Parathyroid adenoma (tissue), 2 donors: ENCODE data around the gene CCSER2.
A peak's percentile ranks its signal among the peaks of the same experiment; 100 is the strongest.
"Not testable (repeated sequence)": the region's sequence is repeated elsewhere in the genome, so short reads cannot be mapped to it uniquely, and the experiment has no call there.

Experiments used
- H2AFZ ChIP-seq: fragments of 300-600 bp; sonication (generic); one replicate; pipeline ENCODE4 v1.7.0; 2017; ENCODE audit warnings: antibody characterized with exemption, mild to moderate bottlenecking
- H3K27ac ChIP-seq: fragments of 300-600 bp; sonication (generic); one replicate; pipeline ENCODE4 v1.7.0; 2017
- H3K27me3 ChIP-seq: fragments of 300-600 bp; sonication (generic); one replicate; pipeline ENCODE4 v1.7.0; 2017; ENCODE audit warnings: low read length; ENCODE audit not compliant: control insufficient read depth, insufficient read depth
- H3K36me3 ChIP-seq: fragments of 300-600 bp; sonication (generic); one replicate; pipeline ENCODE4 v1.7.0; 2017; ENCODE audit warnings: low read length; ENCODE audit not compliant: control insufficient read depth, insufficient read depth
- H3K4me1 ChIP-seq: fragments of 300-600 bp; sonication (generic); one replicate; pipeline ENCODE4 v1.7.0; 2017; ENCODE audit warnings: control low read depth
- H3K4me2 ChIP-seq: fragments of 300-600 bp; sonication (generic); one replicate; pipeline ENCODE4 v1.7.0; 2017; ENCODE audit warnings: low read length
- H3K4me3 ChIP-seq: fragments of 300-600 bp; sonication (generic); one replicate; pipeline ENCODE4 v1.7.0; 2017; ENCODE audit warnings: low read depth, low read length
- H3K79me2 ChIP-seq: fragments of 300-600 bp; sonication (generic); one replicate; pipeline ENCODE4 v1.7.0; 2017; ENCODE audit warnings: control low read depth
- H3K9ac ChIP-seq: fragments of 300-600 bp; sonication (generic); one replicate; pipeline ENCODE4 v1.7.0; 2017; ENCODE audit warnings: mild to moderate bottlenecking
- H3K9me3 ChIP-seq: fragments of 300-600 bp; sonication (generic); one replicate; pipeline ENCODE4 v1.7.0; 2017; ENCODE audit warnings: low read length; ENCODE audit not compliant: control insufficient read depth
- TF ChIP-seq, protein P1 (sequence below): fragments of 300-600 bp; sonication (generic); IDR thresholded peaks from one replicate; pipeline ENCODE4 v1.7.0; 2017; ENCODE audit warnings: antibody characterized with exemption, mild to moderate bottlenecking
- donor health status: primary hyperparathyroidism.

Gene CCSER2, protein sequence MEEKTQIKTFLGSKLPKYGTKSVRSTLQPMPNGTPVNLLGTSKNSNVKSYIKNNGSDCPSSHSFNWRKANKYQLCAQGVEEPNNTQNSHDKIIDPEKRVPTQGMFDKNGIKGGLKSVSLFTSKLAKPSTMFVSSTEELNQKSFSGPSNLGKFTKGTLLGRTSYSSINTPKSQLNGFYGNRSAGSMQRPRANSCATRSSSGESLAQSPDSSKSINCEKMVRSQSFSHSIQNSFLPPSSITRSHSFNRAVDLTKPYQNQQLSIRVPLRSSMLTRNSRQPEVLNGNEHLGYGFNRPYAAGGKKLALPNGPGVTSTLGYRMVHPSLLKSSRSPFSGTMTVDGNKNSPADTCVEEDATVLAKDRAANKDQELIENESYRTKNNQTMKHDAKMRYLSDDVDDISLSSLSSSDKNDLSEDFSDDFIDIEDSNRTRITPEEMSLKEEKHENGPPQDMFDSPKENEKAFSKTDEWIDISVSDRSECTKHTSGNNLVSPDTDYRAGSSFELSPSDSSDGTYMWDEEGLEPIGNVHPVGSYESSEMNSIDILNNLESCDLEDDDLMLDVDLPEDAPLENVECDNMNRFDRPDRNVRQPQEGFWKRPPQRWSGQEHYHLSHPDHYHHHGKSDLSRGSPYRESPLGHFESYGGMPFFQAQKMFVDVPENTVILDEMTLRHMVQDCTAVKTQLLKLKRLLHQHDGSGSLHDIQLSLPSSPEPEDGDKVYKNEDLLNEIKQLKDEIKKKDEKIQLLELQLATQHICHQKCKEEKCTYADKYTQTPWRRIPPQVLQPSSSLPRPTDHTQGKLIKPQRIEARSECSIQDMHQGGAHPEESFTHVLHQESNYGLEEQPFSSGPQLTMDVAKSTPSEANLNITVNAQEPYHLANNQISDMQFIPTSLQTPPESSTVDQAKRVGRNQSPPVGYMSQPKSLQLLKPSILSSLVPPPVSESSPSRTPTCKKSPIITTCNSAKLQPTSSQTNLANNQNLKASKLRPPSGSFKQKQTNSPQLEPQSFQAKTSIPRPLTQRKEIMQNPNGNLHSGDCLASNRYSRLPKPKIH

DNA sequence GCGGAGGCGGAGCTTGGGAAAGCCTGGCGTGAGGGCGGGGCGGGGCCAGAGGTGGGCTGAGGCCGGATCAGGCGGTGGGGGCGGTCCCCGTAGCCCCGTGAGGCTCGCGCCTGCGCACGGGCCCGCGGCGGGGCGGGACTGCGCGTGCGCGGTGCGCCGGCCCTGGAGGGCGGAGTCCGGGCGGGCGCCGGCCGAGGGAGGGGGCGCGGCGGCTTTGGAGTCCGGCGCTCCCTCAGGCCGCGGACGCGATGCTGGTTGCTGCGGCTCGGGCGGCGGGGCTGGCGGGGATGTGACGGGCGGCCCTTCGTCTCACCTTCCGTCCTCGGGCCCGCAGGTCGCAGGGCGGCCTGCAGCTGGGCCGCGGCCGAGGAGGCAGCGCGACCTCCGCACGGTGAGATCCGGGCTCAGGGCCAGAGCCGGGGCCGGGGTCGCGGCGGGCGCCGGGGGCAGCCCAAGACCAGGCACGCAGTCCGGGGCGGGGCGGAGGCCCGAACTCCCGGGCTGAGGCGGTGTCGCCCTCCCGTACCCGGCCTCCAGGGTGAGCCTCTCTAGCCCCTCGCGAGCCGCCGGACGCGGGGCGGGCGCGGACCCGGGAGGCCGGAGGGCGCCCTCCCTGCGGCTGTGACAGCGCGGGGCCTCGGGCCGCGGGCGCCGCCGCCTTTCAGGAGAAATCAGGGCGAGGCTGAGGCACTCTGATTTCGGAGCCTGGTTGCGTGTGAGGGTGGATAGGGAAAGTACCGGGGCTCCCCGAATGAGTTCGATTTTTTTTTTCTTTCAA lies at the start of gene CCSER2:
Gene CCSER2 (plus strand): TSS at position 172 of the 778 bp plus-strand sequence. CDS start 42,464 bp downstream, outside the sequence.
- Histone ChIP-seq H2AFZ (peak within 1 kb of the TSS; percentile 87), H3K4me1 (peaks cover 31% of the 10 kb centered on the region), H3K27ac (peak within 1 kb of the TSS; percentile 89), H3K79me2 (peaks cover 36% of the 10 kb centered on the region), H3K27me3 (no peaks in the 10 kb centered on the region), H3K4me3 (peak within 1 kb of the TSS; percentile 72), H3K9ac (no peak within 1 kb of the TSS), H3K36me3 (no peaks in the 10 kb centered on the region), H3K9me3 (no peaks in the 10 kb centered on the region), H3K4me2 (peak within 1 kb of the TSS; percentile 50)
- TF ChIP-seq, protein P1, sequence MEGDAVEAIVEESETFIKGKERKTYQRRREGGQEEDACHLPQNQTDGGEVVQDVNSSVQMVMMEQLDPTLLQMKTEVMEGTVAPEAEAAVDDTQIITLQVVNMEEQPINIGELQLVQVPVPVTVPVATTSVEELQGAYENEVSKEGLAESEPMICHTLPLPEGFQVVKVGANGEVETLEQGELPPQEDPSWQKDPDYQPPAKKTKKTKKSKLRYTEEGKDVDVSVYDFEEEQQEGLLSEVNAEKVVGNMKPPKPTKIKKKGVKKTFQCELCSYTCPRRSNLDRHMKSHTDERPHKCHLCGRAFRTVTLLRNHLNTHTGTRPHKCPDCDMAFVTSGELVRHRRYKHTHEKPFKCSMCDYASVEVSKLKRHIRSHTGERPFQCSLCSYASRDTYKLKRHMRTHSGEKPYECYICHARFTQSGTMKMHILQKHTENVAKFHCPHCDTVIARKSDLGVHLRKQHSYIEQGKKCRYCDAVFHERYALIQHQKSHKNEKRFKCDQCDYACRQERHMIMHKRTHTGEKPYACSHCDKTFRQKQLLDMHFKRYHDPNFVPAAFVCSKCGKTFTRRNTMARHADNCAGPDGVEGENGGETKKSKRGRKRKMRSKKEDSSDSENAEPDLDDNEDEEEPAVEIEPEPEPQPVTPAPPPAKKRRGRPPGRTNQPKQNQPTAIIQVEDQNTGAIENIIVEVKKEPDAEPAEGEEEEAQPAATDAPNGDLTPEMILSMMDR: peak; percentile 9

DNA sequence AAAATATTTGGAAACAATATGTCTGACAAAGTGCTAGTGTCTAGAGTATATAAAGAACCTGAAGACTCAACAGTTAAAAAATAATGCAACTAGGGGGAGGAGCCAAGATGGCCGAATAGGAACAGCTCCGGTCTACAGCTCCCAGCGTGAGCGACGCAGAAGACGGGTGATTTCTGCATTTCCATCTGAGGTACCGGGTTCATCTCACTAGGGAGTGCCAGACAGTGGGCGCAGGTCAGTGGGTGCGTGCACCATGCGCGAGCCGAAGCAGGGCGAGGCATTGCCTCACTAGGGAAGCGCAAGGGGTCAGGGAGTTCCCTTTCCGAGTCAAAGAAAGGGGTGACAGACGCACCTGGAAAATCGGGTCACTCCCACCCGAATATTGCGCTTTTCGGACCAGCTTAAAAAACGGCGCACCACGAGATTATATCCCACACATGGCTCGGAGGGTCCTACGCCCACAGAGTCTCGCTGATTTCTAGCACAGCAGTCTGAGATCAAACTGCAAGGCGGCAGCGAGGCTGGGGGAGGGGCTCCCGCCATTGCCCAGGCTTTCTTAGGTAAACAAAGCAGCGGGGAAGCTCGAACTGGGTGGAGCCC lies 48.4 kb upstream of the CCSER2 start:
- not testable (repeated sequence) for H2AFZ ChIP-seq, H3K9me3 ChIP-seq, H3K4me2 ChIP-seq, H3K36me3 ChIP-seq, H3K4me1 ChIP-seq, H3K79me2 ChIP-seq, H3K27me3 ChIP-seq, H3K4me3 ChIP-seq, H3K27ac ChIP-seq, H3K9ac ChIP-seq

DNA sequence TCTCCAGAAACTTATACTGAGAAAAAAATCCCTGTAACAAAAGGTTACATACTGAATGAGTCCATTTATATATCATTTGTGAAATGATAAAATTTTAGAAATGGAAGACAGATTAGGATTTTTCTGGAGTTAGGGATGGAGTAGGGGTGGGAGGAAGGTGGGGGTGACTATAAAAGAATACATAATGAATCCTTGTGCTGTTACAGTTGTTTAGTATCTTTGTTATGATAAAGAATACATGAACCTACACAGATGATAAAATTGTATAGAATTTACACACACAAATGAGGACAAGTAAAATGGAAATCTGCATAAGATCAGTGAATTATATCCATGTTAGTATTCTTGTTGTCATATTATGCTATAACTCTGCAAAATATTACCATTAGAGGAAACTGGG lies 41.7 kb upstream of the CCSER2 start:
- Histone ChIP-seq H3K36me3 (no peaks in the 10 kb centered on the region), H3K4me1 (peaks cover 10% of the 10 kb centered on the region), H3K27ac (no peak overlapping the region), H3K79me2 (no peaks in the 10 kb centered on the region), H2AFZ (no peak overlapping the region), H3K4me2 (no peak overlapping the region), H3K9me3 (no peaks in the 10 kb centered on the region), H3K27me3 (no peaks in the 10 kb centered on the region), H3K4me3 (no peak overlapping the region), H3K9ac (no peak overlapping the region)
- TF ChIP-seq, protein P1: no peak

DNA sequence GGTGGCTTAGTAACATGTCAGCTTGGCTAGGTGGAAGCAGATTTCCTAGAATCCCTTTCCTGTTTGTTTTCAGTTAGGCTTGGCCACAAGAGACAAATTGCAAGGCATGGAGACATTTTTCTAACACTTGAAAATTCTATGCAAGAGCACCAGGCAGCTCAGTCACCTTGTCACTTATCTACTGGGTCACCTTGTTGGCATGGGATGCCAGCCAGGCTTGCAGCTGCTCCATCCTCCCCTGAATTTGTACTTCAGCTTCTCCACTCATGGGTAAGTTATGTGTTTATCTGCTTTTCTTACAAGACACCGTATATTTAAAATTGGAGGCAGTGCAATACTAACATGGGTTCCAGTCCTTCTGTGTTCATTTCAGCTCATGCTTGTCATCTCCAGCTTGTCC lies 40.2 kb upstream of the CCSER2 start:
- Histone ChIP-seq H3K36me3 (no peaks in the 10 kb centered on the region), H2AFZ (peak overlapping the region; percentile 30), H3K9ac (no peak overlapping the region), H3K27me3 (no peaks in the 10 kb centered on the region), H3K79me2 (no peaks in the 10 kb centered on the region), H3K4me2 (no peak overlapping the region), H3K27ac (no peak overlapping the region), H3K4me3 (no peak overlapping the region), H3K9me3 (no peaks in the 10 kb centered on the region), H3K4me1 (peaks cover 10% of the 10 kb centered on the region)
- TF ChIP-seq, protein P1: no peak
